ENCODE results near the gene TLCD1.

TLCD1 gene

GRCh38 chr17:28717578-28718332 lies 8.3 kb downstream of the TLCD1 start, which contains the start of gene RAB34:
RAB34 (minus strand) TSS chr17:28717868; CDS start chr17:28717266, 602 bp downstream.
- in situ Hi-C loops (cut with MboI; ENCODE audit: low pct_unique_long_range_greater_than_20kb, low sequenced_read_pairs, unreplicated experiment) = no loop called here
- no peak for DNase-seq (ENCODE audit: low spot score)
- peak; percentile 42 for TF ChIP-seq CTCF (IDR thresholded peaks at IDR 0.05; ENCODE audit: extremely low read depth, insufficient read depth, missing control alignments)

- DNase-seq (ENCODE audit: low spot score) = no peak
- in situ Hi-C loops (cut with MboI; ENCODE audit: low pct_unique_long_range_greater_than_20kb, low sequenced_read_pairs, unreplicated experiment) = no loop called here
Measured at GRCh38 chr17:28716740-28717577, 9.1 kb downstream of the TLCD1 start.

GRCh38 chr17:28715217-28715616 lies 10.8 kb downstream of the TLCD1 start:
- TF ChIP-seq CTCF (IDR thresholded peaks at IDR 0.05; ENCODE audit: extremely low read depth, insufficient read depth, missing control alignments) = no peak
- in situ Hi-C loops (cut with MboI; ENCODE audit: low pct_unique_long_range_greater_than_20kb, low sequenced_read_pairs, unreplicated experiment) = no loop called here
- no peak for DNase-seq (ENCODE audit: low spot score)

More at GRCh38 chr17:28716740-28717577, 9.1 kb downstream of the TLCD1 start:
- TF ChIP-seq CTCF (IDR thresholded peaks at IDR 0.05; ENCODE audit: extremely low read depth, insufficient read depth, missing control alignments) = no peak

- no peak for TF ChIP-seq CTCF (IDR thresholded peaks at IDR 0.05; ENCODE audit: extremely low read depth, insufficient read depth, missing control alignments)
- in situ Hi-C loops (cut with MboI; ENCODE audit: low pct_unique_long_range_greater_than_20kb, low sequenced_read_pairs, unreplicated experiment) = no loop called here
- no peak for DNase-seq (ENCODE audit: low spot score)
Measured at GRCh38 chr17:28714281-28714680, 11.8 kb downstream of the TLCD1 start.

- no peak for TF ChIP-seq CTCF (IDR thresholded peaks at IDR 0.05; ENCODE audit: extremely low read depth, insufficient read depth, missing control alignments)
- in situ Hi-C loops (cut with MboI; ENCODE audit: low pct_unique_long_range_greater_than_20kb, low sequenced_read_pairs, unreplicated experiment) = no loop called here
- no peak for DNase-seq (ENCODE audit: low spot score)
Measured at GRCh38 chr17:28712705-28713415, 13.2 kb downstream of the TLCD1 start.

- DNase-seq (ENCODE audit: low spot score) = peak; percentile 85
- peak; percentile 12 for TF ChIP-seq CTCF (IDR thresholded peaks at IDR 0.05; ENCODE audit: extremely low read depth, insufficient read depth, missing control alignments)
- in situ Hi-C loops (cut with MboI; ENCODE audit: low pct_unique_long_range_greater_than_20kb, low sequenced_read_pairs, unreplicated experiment) = no loop called here
Measured at GRCh38 chr17:28712032-28712704, 13.9 kb downstream of the TLCD1 start.
